ENCODE measurements around the gene CFAP97D2. TPM values are rescaled to one million over a fixed set of nuclear protein-coding genes. Genes with fewer than 3 reads are reported as not detected.

CFAP97D2 gene
- total and polyA plus RNA-seq, 2 experiments from 2014 or later, result not detected

GRCh38 chr13:114141261-114141996, 37.6 kb upstream of the CFAP97D2 start:
- Histone ChIP-seq H3K27ac (no peak overlapping the region), H3K4me1 (ENCODE audit: insufficient read depth) (no peaks in the 10 kb centered on the region), H3K9me3 (ENCODE audit: low read depth) (no peaks in the 10 kb centered on the region), H3K27me3 (no peaks in the 10 kb centered on the region), H4K20me1 (ENCODE audit: insufficient read depth, poor library complexity, severe bottlenecking) (no peaks in the 10 kb centered on the region), H2AFZ (no peak overlapping the region), H3K4me3 (no peak overlapping the region), H3K79me2 (no peaks in the 10 kb centered on the region), H3K9me2 (replicated peaks; ENCODE audit: insufficient read depth) (no peaks in the 10 kb centered on the region), H3K36me3 (replicated peaks; ENCODE audit: insufficient read depth, low read depth) (no peaks in the 10 kb centered on the region), H3K4me2 (no peak overlapping the region)
- 89% methylated on average over 15 of the region's 15 CpGs for WGBS (ENCODE audit: low lambda C conversion rate, missing lambda C conversion rate)
- TF ChIP-seq EZH2phosphoT487 (IDR thresholded peaks at IDR 0.05; ENCODE audit: low read depth, severe bottlenecking, unreplicated experiment), result no peak
- no peak for TF ChIP-seq EZH2 (IDR thresholded peaks at IDR 0.05; ENCODE audit: borderline replicate concordance)
- DNase-seq (ENCODE audit: low spot score), result no peak

- 92% methylated on average over 6 of the region's 6 CpGs for WGBS (ENCODE audit: low lambda C conversion rate, missing lambda C conversion rate)
- TF ChIP-seq CTCF (IDR thresholded peaks at IDR 0.05; ENCODE audit: poor library complexity), result no peak
- TF ChIP-seq EZH2 (IDR thresholded peaks at IDR 0.05; ENCODE audit: borderline replicate concordance), result no peak
- no peak for TF ChIP-seq EZH2phosphoT487 (IDR thresholded peaks at IDR 0.05; ENCODE audit: low read depth, severe bottlenecking, unreplicated experiment)
- no peak overlapping the region for H3K4me3 ChIP-seq
- no peak overlapping the region for H3K4me2 ChIP-seq
- DNase-seq (ENCODE audit: low spot score), result no peak
- no peaks in the 10 kb centered on the region for H4K20me1 ChIP-seq (ENCODE audit: insufficient read depth, poor library complexity, severe bottlenecking)
- no peaks in the 10 kb centered on the region for H3K36me3 ChIP-seq (replicated peaks; ENCODE audit: insufficient read depth, low read depth)
- H3K27ac ChIP-seq, result no peak overlapping the region
- H3K27me3 ChIP-seq, result no peaks in the 10 kb centered on the region
- no peak overlapping the region for H2AFZ ChIP-seq
- no peaks in the 10 kb centered on the region for H3K9me2 ChIP-seq (replicated peaks; ENCODE audit: insufficient read depth)
- no peaks in the 10 kb centered on the region for H3K9me3 ChIP-seq (ENCODE audit: low read depth)
- H3K79me2 ChIP-seq, result no peaks in the 10 kb centered on the region
- H3K4me1 ChIP-seq (ENCODE audit: insufficient read depth), result no peaks in the 10 kb centered on the region
Measured at GRCh38 chr13:114142137-114142550, 36.9 kb upstream of the CFAP97D2 start.

DNA sequence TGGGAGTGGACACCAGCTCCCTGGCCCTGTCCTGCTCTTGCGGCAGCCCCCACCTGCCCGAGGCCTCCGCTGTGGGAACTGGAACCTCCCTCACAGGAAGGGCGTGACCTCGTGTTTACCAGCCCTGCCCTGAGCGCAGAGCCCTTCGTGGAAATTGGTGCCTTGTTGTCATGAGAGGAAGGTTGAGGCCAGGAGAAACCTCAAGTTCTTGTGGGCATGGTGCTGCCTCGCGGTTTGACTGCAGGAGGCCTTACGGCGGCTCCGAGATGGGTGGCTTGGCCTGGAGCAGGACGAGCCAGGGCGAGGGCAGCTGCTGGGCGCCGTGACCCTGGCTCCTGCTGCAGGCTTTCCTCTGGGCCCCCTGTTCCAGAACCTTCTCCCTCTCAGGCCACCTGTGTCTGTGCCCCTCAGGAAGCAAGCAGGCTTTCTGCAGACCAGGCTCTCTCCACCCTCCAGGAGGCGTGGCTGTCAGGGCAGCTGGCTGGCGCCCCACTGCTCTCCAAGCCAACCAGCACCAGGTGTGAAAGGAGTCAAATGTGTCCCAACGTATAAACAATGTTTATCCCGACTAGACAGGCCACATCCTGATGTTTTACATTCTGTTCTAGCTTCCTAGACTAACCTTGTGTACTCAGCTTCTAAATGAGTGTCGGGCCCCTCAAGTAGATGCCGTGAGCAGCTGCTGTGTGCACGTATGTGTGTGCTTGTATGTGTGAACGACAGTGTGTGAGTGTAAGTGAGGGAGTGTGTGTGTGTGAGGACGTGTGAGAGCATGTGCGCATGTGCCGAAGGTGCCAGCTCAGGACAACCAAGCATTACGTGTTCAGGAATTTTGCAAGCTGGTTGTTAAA, 36.2 kb upstream of the CFAP97D2 start:
- no peak overlapping the region for H3K4me3 ChIP-seq
- H3K36me3 ChIP-seq (replicated peaks; ENCODE audit: insufficient read depth, low read depth), result no peaks in the 10 kb centered on the region
- H3K4me1 ChIP-seq (ENCODE audit: insufficient read depth), result no peaks in the 10 kb centered on the region
- TF ChIP-seq EZH2 (IDR thresholded peaks at IDR 0.05; ENCODE audit: borderline replicate concordance) (no peak), EZH2phosphoT487 (IDR thresholded peaks at IDR 0.05; ENCODE audit: low read depth, severe bottlenecking, unreplicated experiment) (no peak), CTCF (IDR thresholded peaks at IDR 0.05; ENCODE audit: poor library complexity) (no peak)
- no peak overlapping the region for H3K4me2 ChIP-seq
- no peaks in the 10 kb centered on the region for H4K20me1 ChIP-seq (ENCODE audit: insufficient read depth, poor library complexity, severe bottlenecking)
- no peaks in the 10 kb centered on the region for H3K9me2 ChIP-seq (replicated peaks; ENCODE audit: insufficient read depth)
- H3K27ac ChIP-seq, result no peak overlapping the region
- no peak for DNase-seq (ENCODE audit: low spot score)
- WGBS (ENCODE audit: low lambda C conversion rate, missing lambda C conversion rate), result 77% methylated on average over 28 of the region's 28 CpGs
- H3K9me3 ChIP-seq (ENCODE audit: low read depth), result no peaks in the 10 kb centered on the region
- no peak overlapping the region for H2AFZ ChIP-seq
- no peaks in the 10 kb centered on the region for H3K79me2 ChIP-seq
- H3K27me3 ChIP-seq, result no peaks in the 10 kb centered on the region
